ENCODE data around the gene MAPKAP1.
"Not testable (repeated sequence)": the region's sequence is repeated elsewhere in the genome, so short reads cannot be mapped to it uniquely, and the experiment has no call there.

MAPKAP1 gene

DNA sequence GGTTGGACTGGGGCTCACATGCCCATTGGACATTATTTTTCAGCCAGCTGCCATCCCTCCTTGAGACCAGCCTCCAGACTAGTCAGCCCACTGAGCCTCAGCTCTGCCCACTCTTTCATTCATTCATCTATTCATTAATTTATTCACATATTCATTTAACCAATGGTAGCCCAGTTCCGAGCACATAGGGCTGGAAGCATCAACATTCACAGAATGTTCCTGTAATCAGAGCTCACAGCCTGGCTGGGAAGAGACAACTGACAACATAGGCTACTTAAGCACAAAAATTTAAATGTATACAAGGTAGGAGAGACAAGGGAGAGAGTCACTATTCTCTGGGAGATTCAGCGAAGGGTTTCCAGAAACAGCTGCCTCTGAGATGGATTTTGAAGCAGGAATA is 23.2 kb upstream of the MAPKAP1 start:
- DNase-seq (ENCODE audit: low read depth) = no peak

DNA sequence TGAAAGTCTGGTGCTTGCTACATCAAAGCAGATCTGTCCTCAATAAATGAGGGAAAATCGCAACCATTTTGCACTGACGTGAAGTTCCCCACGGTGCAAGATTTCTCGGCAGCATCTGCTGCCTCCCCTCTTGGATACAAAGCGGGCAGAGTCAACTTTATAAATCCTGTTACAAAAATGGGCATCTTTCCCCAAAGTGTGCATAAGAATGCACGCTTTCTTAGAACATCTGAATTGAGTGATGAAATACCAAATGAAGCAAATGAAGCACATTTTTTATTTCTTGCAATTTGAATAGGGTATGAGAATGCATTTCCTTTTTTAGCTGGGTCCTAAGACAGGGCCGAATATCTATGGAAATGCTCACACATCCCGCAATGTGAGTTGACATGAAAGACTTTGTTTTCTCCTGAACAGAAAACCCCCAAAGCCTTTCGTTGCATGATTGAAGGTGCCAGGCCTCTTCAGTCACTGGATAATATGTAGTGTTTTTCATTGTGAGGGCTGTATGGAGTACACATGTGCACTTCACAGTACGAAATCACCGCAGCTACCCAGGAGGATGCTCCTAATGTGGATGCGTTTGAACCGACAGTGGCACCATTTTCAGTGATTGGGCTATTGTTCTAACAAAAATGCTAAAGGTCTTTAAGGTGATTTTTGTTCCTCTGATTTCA is 19.6 kb upstream of the MAPKAP1 start:
- DNase-seq (ENCODE audit: low read depth) = no peak

DNA sequence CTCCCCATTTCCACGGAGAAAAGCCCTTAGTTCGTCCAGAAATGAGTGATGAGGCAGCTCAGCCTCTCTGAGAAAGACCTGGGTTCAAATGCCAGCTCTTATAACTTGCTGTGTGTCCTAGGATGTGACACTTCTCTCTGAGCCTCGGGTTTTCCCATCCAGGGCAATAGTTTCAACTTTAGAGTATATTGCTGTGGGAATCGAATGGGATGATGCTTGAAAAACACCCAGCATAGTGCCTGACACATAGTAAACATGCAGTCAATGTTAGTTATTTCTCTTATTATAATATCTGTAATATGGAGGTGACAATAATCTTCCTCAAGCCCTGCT is 430 bp upstream of the MAPKAP1 start:
- no peak for DNase-seq (ENCODE audit: low read depth)

GRCh38 chr9:125705893-125706292 is 1.1 kb downstream of the MAPKAP1 start:
- DNase-seq (ENCODE audit: low read depth) = no peak

GRCh38 chr9:125703662-125704061 is 3.3 kb downstream of the MAPKAP1 start:
- DNase-seq (ENCODE audit: low read depth) = no peak

DNA sequence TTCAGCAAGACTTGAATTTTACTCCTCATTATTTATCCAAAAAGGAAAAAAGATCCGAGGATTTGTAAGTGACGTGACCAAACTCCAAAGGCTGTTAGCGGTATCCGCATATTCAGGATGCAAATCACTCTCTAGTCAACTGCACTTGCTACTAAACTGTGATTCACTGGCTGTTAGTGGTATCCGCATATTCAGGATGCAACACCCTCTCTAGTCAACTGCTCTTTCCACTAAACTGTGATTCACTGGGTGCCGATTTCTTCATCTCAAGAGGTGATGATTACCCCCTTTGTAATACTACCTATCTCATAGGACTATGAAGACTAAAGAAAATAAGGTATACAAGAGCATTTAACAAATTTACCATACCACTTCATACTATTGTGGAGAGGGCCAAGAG is 5.7 kb downstream of the MAPKAP1 start:
- DNase-seq (ENCODE audit: low read depth) = peak; percentile 61

DNA sequence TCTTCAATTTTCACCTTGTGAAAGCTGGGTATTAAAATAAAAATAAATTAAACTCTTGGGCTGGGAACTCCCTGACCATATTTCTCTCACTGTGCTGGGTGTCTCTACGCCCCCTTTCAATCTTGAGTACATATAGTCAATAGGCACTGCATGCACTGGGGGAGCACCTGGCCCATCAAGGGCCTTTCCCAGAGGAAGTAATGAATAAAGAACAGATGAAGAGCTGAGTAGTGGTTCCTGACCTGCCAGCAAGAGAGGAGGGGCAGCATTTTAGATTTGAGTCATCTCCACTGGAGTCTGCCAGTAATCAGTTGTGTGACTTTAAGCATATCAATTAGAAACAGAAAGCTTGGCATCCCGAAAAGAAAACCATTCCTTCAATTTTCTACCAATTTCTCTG is 6.2 kb downstream of the MAPKAP1 start:
- DNase-seq (ENCODE audit: low read depth) = no peak

- no peak for DNase-seq (ENCODE audit: low read depth)
Measured at GRCh38 chr9:125699870-125700269, 7.1 kb downstream of the MAPKAP1 start.

- no peak for DNase-seq (ENCODE audit: low read depth)
Measured at GRCh38 chr9:125696106-125696647, 10.8 kb downstream of the MAPKAP1 start.

DNA sequence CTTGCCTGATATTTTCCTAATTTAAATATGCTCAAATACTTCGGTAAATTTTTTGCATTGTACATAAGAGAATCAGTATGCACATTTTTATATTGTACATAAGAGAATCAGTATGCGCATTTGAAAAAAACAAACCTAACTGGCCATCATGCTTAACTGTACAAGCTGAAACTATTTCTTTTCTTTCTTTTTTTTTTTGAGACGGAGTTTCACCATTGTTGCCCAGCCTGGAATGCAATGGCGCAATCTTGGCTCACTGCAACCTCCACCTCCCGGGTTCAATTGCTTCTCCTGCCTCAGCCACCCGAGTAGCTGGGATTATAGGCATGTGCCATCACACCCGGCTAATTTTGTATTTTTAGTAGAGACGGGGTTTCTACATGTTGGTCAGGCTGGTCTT is 11.5 kb downstream of the MAPKAP1 start:
- not testable (repeated sequence) for DNase-seq (ENCODE audit: low read depth)

- no peak for DNase-seq (ENCODE audit: low read depth)
Measured at GRCh38 chr9:125694478-125694877, 12.5 kb downstream of the MAPKAP1 start.

DNA sequence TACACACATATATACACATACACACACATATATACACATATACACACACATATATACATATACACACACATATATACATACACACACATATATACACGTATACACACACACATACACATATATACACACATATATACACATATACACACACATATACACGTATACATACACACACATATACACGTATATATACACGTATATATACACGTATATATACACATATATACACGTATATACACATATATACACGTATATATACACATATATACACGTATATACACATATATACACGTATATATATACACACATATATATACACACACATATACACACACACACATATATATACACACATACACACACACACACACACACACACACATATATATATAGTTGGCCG is 13.5 kb downstream of the MAPKAP1 start:
- not testable (repeated sequence) for DNase-seq (ENCODE audit: low read depth)

GRCh38 chr9:125691869-125692268 is 15.1 kb downstream of the MAPKAP1 start:
- DNase-seq (ENCODE audit: low read depth) = no peak

- DNase-seq (ENCODE audit: low read depth) = no peak
Measured at GRCh38 chr9:125690679-125691078, 16.3 kb downstream of the MAPKAP1 start.

DNA sequence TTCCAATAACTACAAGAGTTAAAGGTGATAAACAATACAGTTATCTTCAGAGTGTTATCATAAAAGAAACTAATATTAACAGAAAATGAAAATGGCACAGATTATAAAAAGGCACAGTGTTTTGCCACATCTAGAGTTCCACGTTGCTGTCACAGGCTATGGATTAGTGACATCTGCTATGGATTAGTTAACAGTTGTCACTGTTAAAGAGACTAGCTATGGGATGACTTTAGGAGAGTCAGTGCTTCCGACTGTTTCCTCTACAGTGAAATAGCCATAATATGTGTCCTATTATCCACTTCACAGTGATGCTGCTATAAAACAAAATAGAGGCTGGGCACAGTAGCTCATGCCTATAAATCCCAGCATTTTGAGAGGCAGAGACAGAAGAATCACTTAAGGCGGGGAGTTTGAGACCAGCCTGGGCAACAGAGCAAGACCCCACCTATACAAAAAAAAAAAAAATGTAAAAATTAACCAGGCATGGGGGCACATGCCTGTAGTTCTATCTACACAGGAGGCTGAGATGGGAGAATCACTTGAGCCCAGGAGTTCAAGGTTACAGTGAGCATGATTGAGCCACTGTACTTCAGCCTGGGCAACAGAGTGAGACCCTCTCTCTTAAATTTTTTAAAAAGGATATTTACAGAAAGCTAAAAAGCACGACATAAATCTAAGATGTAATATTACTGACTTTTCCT is 19.7 kb downstream of the MAPKAP1 start:
- DNase-seq (ENCODE audit: low read depth) = no peak

GRCh38 chr9:125685167-125685566 is 21.8 kb downstream of the MAPKAP1 start:
- no peak for DNase-seq (ENCODE audit: low read depth)

DNA sequence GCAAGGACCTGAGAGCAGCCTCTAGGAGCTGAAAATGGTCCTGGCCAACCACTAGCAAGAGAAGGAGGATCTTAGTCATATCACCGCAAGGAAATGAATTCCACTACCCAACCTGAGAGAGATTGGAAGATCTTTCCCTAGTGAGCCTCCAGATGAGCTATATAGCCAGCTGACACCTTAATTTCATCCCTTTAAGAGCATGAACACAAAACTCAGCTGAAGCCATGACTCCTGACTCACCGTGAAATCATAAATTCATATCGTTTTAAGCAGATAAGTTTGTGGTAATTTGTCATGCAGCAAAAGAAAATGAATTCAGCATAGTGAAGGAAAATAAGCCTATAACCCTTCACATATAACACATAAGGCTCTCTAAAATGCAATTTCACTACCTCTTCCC is 23.5 kb downstream of the MAPKAP1 start:
- DNase-seq (ENCODE audit: low read depth) = no peak

GRCh38 chr9:125682340-125682739 is 24.7 kb downstream of the MAPKAP1 start:
- no peak for DNase-seq (ENCODE audit: low read depth)

DNA sequence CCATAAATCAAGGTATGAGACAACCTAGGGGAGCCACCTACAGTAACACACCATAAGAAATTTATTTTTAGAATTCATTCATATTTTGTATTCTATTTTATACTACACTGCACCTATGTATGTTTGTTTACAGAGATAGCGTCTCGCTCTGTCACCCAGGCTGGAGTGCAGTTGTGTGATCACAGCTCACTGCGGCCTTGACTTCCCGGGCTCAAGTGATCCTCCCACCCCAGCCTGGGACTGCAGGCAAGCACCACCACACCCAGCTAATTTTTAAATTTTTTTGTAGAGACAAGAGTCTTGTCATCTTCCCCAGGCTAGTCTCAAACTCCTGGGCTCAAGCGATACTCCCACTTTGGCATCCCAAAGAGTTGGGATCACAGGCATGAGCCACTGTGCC is 25.4 kb downstream of the MAPKAP1 start:
- no peak for DNase-seq (ENCODE audit: low read depth)

- DNase-seq (ENCODE audit: low read depth) = no peak
Measured at GRCh38 chr9:125681086-125681622, 25.9 kb downstream of the MAPKAP1 start.

DNA sequence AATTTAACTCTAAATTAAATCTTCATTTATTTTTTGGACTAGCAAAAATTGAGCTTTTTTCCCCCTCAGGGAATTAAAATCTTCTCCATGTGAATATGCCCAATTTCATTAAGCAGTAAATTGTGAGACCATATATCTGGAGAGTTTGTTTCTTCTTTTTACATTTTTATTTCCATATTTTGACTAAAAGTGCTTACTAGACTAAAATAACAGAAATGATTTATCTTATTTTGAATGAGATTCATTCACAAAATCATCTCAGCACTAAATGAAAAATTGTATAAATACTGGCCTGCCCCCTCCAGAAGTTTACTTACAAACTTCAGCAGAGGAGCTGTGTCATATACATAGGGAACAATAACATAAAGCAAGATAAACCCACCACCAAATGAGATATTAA is 26.6 kb downstream of the MAPKAP1 start:
- DNase-seq (ENCODE audit: low read depth) = no peak

- DNase-seq (ENCODE audit: low read depth) = no peak
Measured at GRCh38 chr9:125679597-125680189, 27.3 kb downstream of the MAPKAP1 start.

Measured in GM04503 (cell line).